Panc1 (cell line): ENCODE data around the gene CA5A. TPM values are rescaled to one million over a fixed set of nuclear protein-coding genes. Genes with fewer than 3 reads are reported as not detected.
"Not testable (repeated sequence)": the region's sequence is repeated elsewhere in the genome, so short reads cannot be mapped to it uniquely, and the experiment has no call there.

Experiments used
- ATAC-seq: fragments of 200-7000 bp; cut with Tn5 transposase; 2 replicates; pipeline ENCODE4 v1.9.1; 2020; ENCODE audit warnings: mild to moderate bottlenecking, moderate library complexity
- BruUV-seq: library from RNA; stranded (reverse); fragments of 400-500 nt; replicated peaks from 2 replicates; lab custom pipeline; 2021; lab: Mats Ljungman, UMichigan
- CTCF ChIA-PET: fragments of 300-600 bp; sonication (Branson Sonifier 250); formaldehyde crosslinking; loops from one replicate; lab custom pipeline; 2022; ENCODE audit warnings: antibody characterized with exemption; lab: Charles Lee
- POLR2A ChIA-PET: fragments of 300-600 bp; sonication (Branson Sonifier 250); formaldehyde crosslinking; loops from one replicate; lab custom pipeline; 2022; ENCODE audit warnings: antibody characterized with exemption; lab: Charles Lee
- DNase-seq: peaks from one replicate; pipeline ENCODE4 v3.0.0-alpha.2; 2010; ENCODE audit warnings: low read depth, low spot score
- H3K27ac ChIP-seq: 2 replicates; pipeline ENCODE4 v1.5.1; 2011; ENCODE audit warnings: mild to moderate bottlenecking, low read length, inconsistent platforms
- H3K27me3 ChIP-seq: fragments of 200-500 bp; sonication (Bioruptor generic); 2 replicates; pipeline ENCODE4 v1.6.0; 2014; ENCODE audit warnings: low read length, inconsistent platforms; ENCODE audit not compliant: control insufficient read depth, insufficient read depth
- H3K36me3 ChIP-seq: fragments of 200-500 bp; sonication (Bioruptor generic); 2 replicates; pipeline ENCODE4 v1.5.1; 2014; ENCODE audit warnings: inconsistent platforms, mild to moderate bottlenecking, low read length, moderate library complexity; ENCODE audit not compliant: control insufficient read depth, insufficient read depth
- H3K4me1 ChIP-seq: 2 replicates; pipeline ENCODE4 v1.5.1; 2011; ENCODE audit warnings: inconsistent platforms, mild to moderate bottlenecking, low read length, moderate library complexity; ENCODE audit not compliant: control insufficient read depth, insufficient read depth
- H3K4me3 ChIP-seq, 2 experiments: 2 replicates each; pipeline ENCODE4 v1.5.1; 2011 to 2012; ENCODE audit warnings: low read depth in 2 of 2, low read length in 2 of 2, mild to moderate bottlenecking in 2 of 2, inconsistent platforms in 1 of 2, moderate library complexity in 1 of 2
- H3K9me3 ChIP-seq: fragments of 200-500 bp; sonication (Bioruptor generic); 2 replicates; pipeline ENCODE4 v1.5.1; 2014; ENCODE audit warnings: low read depth, mild to moderate bottlenecking, inconsistent platforms, low read length, moderate library complexity; ENCODE audit not compliant: control insufficient read depth, insufficient read depth
- POLR2AphosphoS5 ChIP-seq: IDR thresholded peaks from 2 replicates; pipeline ENCODE4 v1.6.1; 2012; ENCODE audit warnings: mild to moderate bottlenecking, low read depth, low read length, moderate library complexity
- SIN3A ChIP-seq: IDR thresholded peaks from 2 replicates; pipeline ENCODE4 v1.6.1; 2012; ENCODE audit warnings: low read depth, mild to moderate bottlenecking, low read length, moderate library complexity, borderline replicate concordance; ENCODE audit not compliant: insufficient read depth
- TCF7L2 ChIP-seq: IDR thresholded peaks from 2 replicates; pipeline ENCODE4 v1.6.1; 2011; ENCODE audit warnings: mild to moderate bottlenecking, low read depth, low read length, inconsistent platforms
- in situ Hi-C: cut with HindIII; loops from 2 replicates; pipeline ENCODE4 v1.10.0; 2016; ENCODE audit warnings: low sequenced_read_pairs, low pct_unique_long_range_greater_than_20kb
- intact Hi-C: fragments of 100-400 bp; cut with micrococcal nuclease; formaldehyde crosslinking; loops from one replicate; pipeline ENCODE4 v1.10.0; 2022; ENCODE audit not compliant: unreplicated experiment
- total RNA-seq: library from RNA; stranded (reverse); gene quantifications from one replicate; pipeline ENCODE4 v1.2.1, GENCODE V29; 2021; ENCODE audit not compliant: unreplicated experiment
- TF ChIP-seq, protein P1 (sequence below): fragments of 450-650 bp; IDR thresholded peaks from 2 replicates; pipeline ENCODE4 v1.5.1; 2017; ENCODE audit warnings: mild to moderate bottlenecking
- TF ChIP-seq, protein P2 (sequence below), 2 experiments: IDR thresholded peaks; 2 replicates each; pipeline ENCODE4 v1.6.1; 2011 to 2012; ENCODE audit warnings: low read depth in 2 of 2, control low read depth in 1 of 2, low read length in 1 of 2, mild to moderate bottlenecking in 1 of 2, moderate library complexity in 1 of 2; ENCODE audit not compliant: insufficient read depth in 1 of 2

CA5A gene
- total RNA-seq, 1 experiment from 2014 or later: not detected

DNA sequence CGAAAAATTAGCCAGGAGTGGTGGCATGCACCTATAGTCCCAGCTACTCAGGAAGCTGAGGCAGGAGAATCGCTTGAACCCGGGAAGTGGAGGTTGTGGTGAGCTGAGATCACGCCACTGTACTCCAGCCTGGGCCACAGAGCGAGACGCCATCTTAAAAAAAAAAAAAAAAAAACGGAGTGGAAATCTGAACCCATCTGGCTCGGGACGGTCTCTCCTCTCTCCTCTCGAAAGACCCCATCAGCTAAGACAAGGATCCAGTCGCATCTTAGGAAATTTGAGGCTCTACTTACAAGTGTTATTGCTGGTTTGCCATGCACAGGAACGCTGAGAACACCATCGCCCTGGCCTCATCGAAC is 334 bp downstream of the CA5A start:
- H3K4me1 ChIP-seq, DNase-seq, H3K9me3 ChIP-seq, intact Hi-C loops, ATAC-seq, H3K27me3 ChIP-seq, H3K27ac ChIP-seq, H3K36me3 ChIP-seq, in situ Hi-C loops, CTCF ChIA-PET, H3K4me3 ChIP-seq, BruUV-seq: not testable (repeated sequence)
- POLR2A ChIA-PET: interaction anchor here (0.6 kb wide), 1 partner anchor 8 kb away, joined by 4 read pairs; no protein-coding TSS in a partner anchor

DNA sequence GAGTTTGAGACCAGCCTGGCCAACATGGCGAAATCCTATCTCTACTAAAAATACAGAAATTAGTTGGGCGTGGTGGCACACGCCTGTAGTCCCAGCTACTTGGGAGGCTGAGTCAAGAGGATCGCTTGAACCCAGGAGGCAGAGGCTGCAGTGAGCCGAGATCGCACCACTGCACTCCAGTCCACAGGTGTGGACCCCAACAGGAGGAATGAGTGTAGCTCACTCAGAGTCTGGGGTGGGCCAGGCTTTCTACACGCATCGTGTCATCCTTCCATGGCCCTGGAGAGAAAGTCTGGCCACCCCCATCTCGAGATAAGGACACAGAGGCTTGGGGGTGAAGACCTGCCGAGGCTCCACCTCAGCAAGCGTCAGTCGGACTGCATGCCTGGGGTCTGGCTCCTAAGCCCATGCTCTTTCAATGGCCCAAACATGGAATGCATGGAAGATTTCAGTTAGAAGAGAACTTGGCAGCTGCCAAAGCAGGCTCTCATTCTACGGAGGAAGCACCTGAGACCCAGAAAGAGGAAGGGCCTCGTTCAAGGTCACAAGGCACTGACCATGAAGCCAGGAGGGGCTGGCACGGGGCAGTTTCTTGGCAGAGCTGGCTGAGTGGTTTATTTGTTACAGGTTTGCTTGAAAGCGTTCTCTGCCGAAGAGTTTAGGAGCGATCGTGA is 1.4 kb downstream of the CA5A start:
- H3K36me3 ChIP-seq, BruUV-seq, POLR2A ChIA-PET, H3K9me3 ChIP-seq, CTCF ChIA-PET, H3K27me3 ChIP-seq, H3K4me3 ChIP-seq, H3K4me1 ChIP-seq, DNase-seq, H3K27ac ChIP-seq, intact Hi-C loops, in situ Hi-C loops, ATAC-seq: not testable (repeated sequence)

DNA sequence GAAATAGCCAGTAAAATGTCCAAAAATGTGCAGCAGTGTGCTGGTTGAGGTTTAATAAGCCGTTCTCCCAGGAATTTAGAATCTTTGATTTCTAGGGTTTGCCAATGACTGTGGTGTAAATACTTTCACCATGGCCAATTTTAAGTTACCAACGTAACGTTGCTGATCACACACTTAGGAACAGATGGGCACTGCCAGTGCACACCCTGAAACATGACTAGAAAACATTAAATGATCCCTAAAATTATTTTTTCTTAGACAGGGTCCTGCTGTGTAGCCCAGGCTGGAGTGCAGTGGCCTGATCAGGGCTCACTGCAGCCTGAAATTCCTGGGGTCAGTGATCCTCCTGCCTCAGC is 3.2 kb downstream of the CA5A start:
- BruUV-seq: no TSS peak
- Histone ChIP-seq H3K4me1 (no peaks in the 10 kb centered on the region), H3K27ac (no peak overlapping the region), H3K27me3 (no peaks in the 10 kb centered on the region), H3K4me3 (no peak overlapping the region), H3K36me3 (no peaks in the 10 kb centered on the region), H3K9me3 (no peaks in the 10 kb centered on the region)
- no peak for TF ChIP-seq SIN3A
- no peak for TF ChIP-seq TCF7L2
- TF ChIP-seq, protein P1, sequence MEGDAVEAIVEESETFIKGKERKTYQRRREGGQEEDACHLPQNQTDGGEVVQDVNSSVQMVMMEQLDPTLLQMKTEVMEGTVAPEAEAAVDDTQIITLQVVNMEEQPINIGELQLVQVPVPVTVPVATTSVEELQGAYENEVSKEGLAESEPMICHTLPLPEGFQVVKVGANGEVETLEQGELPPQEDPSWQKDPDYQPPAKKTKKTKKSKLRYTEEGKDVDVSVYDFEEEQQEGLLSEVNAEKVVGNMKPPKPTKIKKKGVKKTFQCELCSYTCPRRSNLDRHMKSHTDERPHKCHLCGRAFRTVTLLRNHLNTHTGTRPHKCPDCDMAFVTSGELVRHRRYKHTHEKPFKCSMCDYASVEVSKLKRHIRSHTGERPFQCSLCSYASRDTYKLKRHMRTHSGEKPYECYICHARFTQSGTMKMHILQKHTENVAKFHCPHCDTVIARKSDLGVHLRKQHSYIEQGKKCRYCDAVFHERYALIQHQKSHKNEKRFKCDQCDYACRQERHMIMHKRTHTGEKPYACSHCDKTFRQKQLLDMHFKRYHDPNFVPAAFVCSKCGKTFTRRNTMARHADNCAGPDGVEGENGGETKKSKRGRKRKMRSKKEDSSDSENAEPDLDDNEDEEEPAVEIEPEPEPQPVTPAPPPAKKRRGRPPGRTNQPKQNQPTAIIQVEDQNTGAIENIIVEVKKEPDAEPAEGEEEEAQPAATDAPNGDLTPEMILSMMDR: no peak
- no peak for TF ChIP-seq POLR2AphosphoS5
- TF ChIP-seq, protein P2, sequence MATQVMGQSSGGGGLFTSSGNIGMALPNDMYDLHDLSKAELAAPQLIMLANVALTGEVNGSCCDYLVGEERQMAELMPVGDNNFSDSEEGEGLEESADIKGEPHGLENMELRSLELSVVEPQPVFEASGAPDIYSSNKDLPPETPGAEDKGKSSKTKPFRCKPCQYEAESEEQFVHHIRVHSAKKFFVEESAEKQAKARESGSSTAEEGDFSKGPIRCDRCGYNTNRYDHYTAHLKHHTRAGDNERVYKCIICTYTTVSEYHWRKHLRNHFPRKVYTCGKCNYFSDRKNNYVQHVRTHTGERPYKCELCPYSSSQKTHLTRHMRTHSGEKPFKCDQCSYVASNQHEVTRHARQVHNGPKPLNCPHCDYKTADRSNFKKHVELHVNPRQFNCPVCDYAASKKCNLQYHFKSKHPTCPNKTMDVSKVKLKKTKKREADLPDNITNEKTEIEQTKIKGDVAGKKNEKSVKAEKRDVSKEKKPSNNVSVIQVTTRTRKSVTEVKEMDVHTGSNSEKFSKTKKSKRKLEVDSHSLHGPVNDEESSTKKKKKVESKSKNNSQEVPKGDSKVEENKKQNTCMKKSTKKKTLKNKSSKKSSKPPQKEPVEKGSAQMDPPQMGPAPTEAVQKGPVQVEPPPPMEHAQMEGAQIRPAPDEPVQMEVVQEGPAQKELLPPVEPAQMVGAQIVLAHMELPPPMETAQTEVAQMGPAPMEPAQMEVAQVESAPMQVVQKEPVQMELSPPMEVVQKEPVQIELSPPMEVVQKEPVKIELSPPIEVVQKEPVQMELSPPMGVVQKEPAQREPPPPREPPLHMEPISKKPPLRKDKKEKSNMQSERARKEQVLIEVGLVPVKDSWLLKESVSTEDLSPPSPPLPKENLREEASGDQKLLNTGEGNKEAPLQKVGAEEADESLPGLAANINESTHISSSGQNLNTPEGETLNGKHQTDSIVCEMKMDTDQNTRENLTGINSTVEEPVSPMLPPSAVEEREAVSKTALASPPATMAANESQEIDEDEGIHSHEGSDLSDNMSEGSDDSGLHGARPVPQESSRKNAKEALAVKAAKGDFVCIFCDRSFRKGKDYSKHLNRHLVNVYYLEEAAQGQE (IDR thresholded peaks at IDR 0.05; ENCODE audit: insufficient read depth in 1 of 2, low read depth in 2 of 2, low read length in 1 of 2): no peak
- ChIA-PET CTCF (no interaction called here), POLR2A (no interaction called here)
- intact Hi-C loops (no loop called here), in situ Hi-C loops (no loop called here)
- ATAC-seq (no peak), DNase-seq (no peak)

DNA sequence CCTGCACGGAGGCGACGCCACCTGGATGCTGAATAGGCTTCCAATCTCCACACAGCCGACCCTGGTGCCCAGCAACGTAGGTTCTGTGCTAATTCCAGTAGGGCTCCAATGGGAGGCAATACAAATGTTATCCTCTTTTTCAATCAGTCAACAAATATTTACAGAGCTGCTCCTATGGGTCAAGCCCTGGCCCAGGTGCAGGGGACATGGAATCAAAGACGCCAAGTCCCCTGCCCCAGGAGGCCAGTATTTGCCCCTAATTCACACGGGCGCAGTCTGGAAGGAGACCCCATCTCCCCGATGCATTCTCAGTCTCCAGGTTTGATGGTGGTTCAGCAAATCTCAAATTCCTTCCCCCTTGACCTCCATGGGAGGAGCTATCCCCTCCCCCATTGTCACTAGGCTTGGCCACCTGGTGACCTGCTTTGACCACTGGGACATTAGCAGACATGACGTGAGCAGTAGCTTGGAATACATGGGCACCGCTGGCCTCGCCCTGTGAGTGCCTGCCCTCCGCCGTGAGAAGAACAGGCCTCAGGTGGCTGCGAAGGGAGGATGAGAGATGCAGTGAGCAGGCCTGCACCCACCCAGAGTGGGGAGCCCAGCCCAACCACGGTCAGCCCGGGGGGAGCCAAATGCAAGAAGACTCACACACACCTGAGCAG is 3.7 kb downstream of the CA5A start:
- BruUV-seq, intact Hi-C loops, POLR2A ChIA-PET: not testable (repeated sequence)

More for the DNA sequence above, 3.7 kb downstream of the CA5A start:
- CTCF ChIA-PET, H3K9me3 ChIP-seq, DNase-seq, H3K4me3 ChIP-seq, H3K36me3 ChIP-seq, in situ Hi-C loops, H3K27ac ChIP-seq, ATAC-seq, H3K27me3 ChIP-seq, H3K4me1 ChIP-seq: not testable (repeated sequence)
